Right forelimb (tissue), 1 donor: Measurements from ENCODE around the gene RPL29.

ENCODE experiments used
- DNase-seq: peaks from one replicate; pipeline ENCODE4 v3.0.0-alpha.2; 2018

RPL29 gene

DNA sequence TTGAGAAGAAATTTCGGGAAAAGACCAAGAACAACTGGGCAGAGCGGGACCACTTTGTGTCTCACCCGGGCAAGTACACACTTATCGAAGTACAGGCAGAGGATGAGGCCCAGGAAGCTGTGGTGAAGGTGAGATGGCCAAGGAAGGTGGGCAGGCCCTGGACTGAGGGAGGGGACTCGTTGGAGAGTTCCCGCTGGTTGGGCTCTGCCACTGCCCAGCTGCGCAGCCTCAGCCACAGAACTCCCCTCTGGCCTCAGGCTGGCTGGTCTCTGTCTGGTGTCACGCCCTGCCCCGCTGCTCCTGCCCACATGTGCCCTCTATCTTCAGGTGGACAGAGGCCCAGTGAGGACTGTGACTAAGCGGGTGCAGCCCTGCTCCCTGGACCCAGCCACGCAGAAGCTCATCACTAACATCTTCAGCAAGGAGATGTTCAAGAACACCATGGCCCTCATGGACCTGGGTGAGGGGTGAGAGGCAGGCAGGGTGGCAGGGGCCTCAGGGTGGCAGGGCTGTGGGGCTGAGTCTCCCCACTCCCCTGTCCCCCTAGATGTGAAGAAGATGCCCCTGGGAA, 51.2 kb downstream of the RPL29 start:
- peak; percentile 36 for DNase-seq
